GM19351 (cell line): ENCODE results near the gene IQSEC1.
"Not testable (repeated sequence)": the region's sequence is repeated elsewhere in the genome, so short reads cannot be mapped to it uniquely, and the experiment has no call there.

Experiments used
- ATAC-seq: cut with Tn5 transposase; IDR thresholded peaks from one replicate; pipeline ENCODE4 v1.9.1; 2021; ENCODE audit warnings: mild to moderate bottlenecking, moderate library complexity; ENCODE audit not compliant: unreplicated experiment

The IQSEC1 gene

DNA sequence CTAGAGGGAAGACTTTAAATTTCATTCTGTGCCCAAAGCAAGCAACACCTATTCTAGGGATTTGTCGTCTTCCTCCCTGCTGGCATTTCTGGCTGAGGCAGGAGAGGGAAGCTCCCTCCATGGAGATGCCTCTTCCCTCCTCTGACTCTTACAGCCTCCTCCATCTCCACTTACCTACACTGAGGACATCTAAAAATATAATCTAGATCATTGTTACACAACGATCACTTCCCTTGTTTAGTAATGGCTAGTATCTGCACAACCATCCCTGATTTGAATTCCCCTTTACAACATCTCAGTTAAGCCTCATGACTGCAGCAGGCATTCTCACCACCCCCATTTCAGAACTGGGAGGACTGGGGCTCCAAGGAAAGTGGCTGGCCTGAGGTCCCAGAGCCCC is 219.4 kb downstream of the IQSEC1 start:
- ATAC-seq, result not testable (repeated sequence)

- ATAC-seq, result no peak
These were observed 221.0 kb downstream of the IQSEC1 start for GRCh38 chr3:12852201-12852600.
